SH-SY5Y (cell line): ENCODE measurements around the gene PPFIBP2.

ENCODE experiments used
- GATA2 ChIP-seq: IDR thresholded peaks from 2 replicates; pipeline ENCODE4 v1.6.1; 2011; ENCODE audit warnings: mild to moderate bottlenecking, low read depth, low read length
- GATA3 ChIP-seq: IDR thresholded peaks from 2 replicates; pipeline ENCODE4 v1.6.1; 2011; ENCODE audit warnings: low read depth, mild to moderate bottlenecking, low read length, moderate library complexity

- TF ChIP-seq GATA3, result no peak
- no peak for TF ChIP-seq GATA2
Observed at GRCh38 chr11:7567311-7567710, 53.5 kb downstream of the PPFIBP2 start.
